ENCODE measurements around the gene DRD3. TPM values are rescaled to one million over a fixed set of nuclear protein-coding genes. Genes with fewer than 3 reads are reported as not detected.

The DRD3 gene
- total and polyA plus RNA-seq, 2 of the 8 experiments (the other 6 are each of a cell fraction or from before 2014, with no cell fraction given) = 0.32 to 1.3 TPM

- FAIRE-seq (peak; percentile 24), DNase-seq (ENCODE audit: low read depth in 1 of 2, low spot score in 2 of 2) (no peak)
- H3K36me3 ChIP-seq (ENCODE audit: control insufficient read depth in 2 of 4, insufficient read depth in 4 of 4, low read length in 3 of 4) = no peaks in the 10 kb centered on the region
- CTCF ChIA-PET (ENCODE audit: partially characterized antibody) = interaction anchor here (0.7 to 2.3 kb wide), 4 partner anchors 14 to 24 kb away, joined by 3 to 12 read pairs (median 6); no protein-coding TSS in a partner anchor
- no peak overlapping the region for H3K4ac ChIP-seq (replicated peaks; ENCODE audit: insufficient read length, low read depth, low read length)
- POLR2A ChIA-PET (ENCODE audit: partially characterized antibody) = interaction anchor here (0.6 kb wide), 1 partner anchor 16 kb away, joined by 3 read pairs; no protein-coding TSS in a partner anchor
- H4K8ac ChIP-seq (ENCODE audit: extremely low read depth, insufficient read depth, low read length) = no peak overlapping the region
- no peaks in the 10 kb centered on the region for H4K20me1 ChIP-seq (replicated peaks in 1 of 2; ENCODE audit: control insufficient read depth in 1 of 2, insufficient read depth in 2 of 2, low read length in 2 of 2)
- no peak overlapping the region for H2AFZ ChIP-seq (ENCODE audit: low read length)
- H3K14ac ChIP-seq (ENCODE audit: insufficient read length) = no peak overlapping the region
- no peak overlapping the region for H3K27ac ChIP-seq (ENCODE audit: low read depth, low read length)
- no peak overlapping the region for H3K23ac ChIP-seq (ENCODE audit: insufficient read length)
- H3K79me1 ChIP-seq (ENCODE audit: low read depth, low read length) = no peaks in the 10 kb centered on the region
- H2BK15ac ChIP-seq (ENCODE audit: low read length) = no peak overlapping the region
- H2BK5ac ChIP-seq (ENCODE audit: low read depth, low read length) = no peak overlapping the region
- H3K4me2 ChIP-seq (ENCODE audit: insufficient read depth in 1 of 2, low read depth in 2 of 2, low read length in 2 of 2) = no peak overlapping the region
- H3K56ac ChIP-seq (replicated peaks; ENCODE audit: insufficient read length, low read depth, low read length) = no peak overlapping the region
- H4K5ac ChIP-seq (ENCODE audit: insufficient read length, low read depth, low read length) = no peak overlapping the region
- H2BK120ac ChIP-seq (replicated peaks; ENCODE audit: low read depth, low read length) = no peak overlapping the region
- H2AK5ac ChIP-seq (ENCODE audit: low read depth, low read length) = no peak overlapping the region
- no peak overlapping the region for H2BK20ac ChIP-seq (ENCODE audit: low read length)
- H3K23me2 ChIP-seq (ENCODE audit: low read depth, low read length) = no peaks in the 10 kb centered on the region
- no peak overlapping the region for H3K9ac ChIP-seq (replicated peaks in 1 of 4; ENCODE audit: extremely low read depth in 1 of 4, low read depth in 3 of 4, low read length in 3 of 4)
- H3K9me3 ChIP-seq (ENCODE audit: insufficient read depth in 2 of 2, low read depth in 1 of 2, low read length in 1 of 2) = no peaks in the 10 kb centered on the region
- no peak overlapping the region for H3K18ac ChIP-seq (ENCODE audit: extremely low read depth, low read length)
- H3K4me3 ChIP-seq (ENCODE audit: extremely low read depth in 1 of 4, insufficient read depth in 2 of 4, low read depth in 3 of 4, low read length in 4 of 4) = no peak overlapping the region
- peaks cover 0 to 7% (median 1%) of the 10 kb centered on the region in 4 experiments; a peak in 2 of 7 replicates for H3K4me1 ChIP-seq (replicated peaks in 1 of 4; ENCODE audit: control insufficient read depth in 3 of 4, insufficient read depth in 4 of 4, low read length in 3 of 4)
- no peaks in the 10 kb centered on the region for H3K79me2 ChIP-seq (ENCODE audit: control insufficient read depth in 1 of 2, insufficient read depth in 2 of 2, low read length in 2 of 2)
- WGBS, 2 experiments (ENCODE audit: extremely low coverage in 1 of 2, insufficient coverage in 1 of 2, insufficient read length in 1 of 2, insufficient replicate concordance in 2 of 2, low coverage in 1 of 2, low lambda C conversion rate in 2 of 2, missing lambda C conversion rate in 1 of 2) = 83% methylated on average over 3 of the region's 3 CpGs; no CpG with 5 or more reads in 1 of the 2 experiments
- H4K91ac ChIP-seq (replicated peaks; ENCODE audit: insufficient read length, low read length) = no peak overlapping the region
- H3K27me3 ChIP-seq (replicated peaks in 1 of 4; ENCODE audit: control insufficient read depth in 3 of 4, extremely low read depth in 1 of 4, insufficient read depth in 3 of 4, low read length in 3 of 4) = no peaks in the 10 kb centered on the region
- no peak overlapping the region for H2BK12ac ChIP-seq (ENCODE audit: low read depth, low read length)
- no peak for TF ChIP-seq MAFK (IDR thresholded peaks at IDR 0.05; ENCODE audit: low read depth, low read length)
These were observed 3.5 kb downstream of the DRD3 start for GRCh38 chr3:114175204-114175987.
